HL-60 (cell line): ENCODE data around the gene NLRC5.

ENCODE experiments used
- CTCF ChIP-seq: IDR thresholded peaks from one replicate; pipeline ENCODE4 v1.5.1; 2011; ENCODE audit warnings: low read length, control low read depth, inconsistent platforms; ENCODE audit not compliant: insufficient read depth
- POLR2AphosphoS5 ChIP-seq: IDR thresholded peaks from 2 replicates; pipeline ENCODE4 v1.6.1; 2012; ENCODE audit warnings: low read depth

DNA sequence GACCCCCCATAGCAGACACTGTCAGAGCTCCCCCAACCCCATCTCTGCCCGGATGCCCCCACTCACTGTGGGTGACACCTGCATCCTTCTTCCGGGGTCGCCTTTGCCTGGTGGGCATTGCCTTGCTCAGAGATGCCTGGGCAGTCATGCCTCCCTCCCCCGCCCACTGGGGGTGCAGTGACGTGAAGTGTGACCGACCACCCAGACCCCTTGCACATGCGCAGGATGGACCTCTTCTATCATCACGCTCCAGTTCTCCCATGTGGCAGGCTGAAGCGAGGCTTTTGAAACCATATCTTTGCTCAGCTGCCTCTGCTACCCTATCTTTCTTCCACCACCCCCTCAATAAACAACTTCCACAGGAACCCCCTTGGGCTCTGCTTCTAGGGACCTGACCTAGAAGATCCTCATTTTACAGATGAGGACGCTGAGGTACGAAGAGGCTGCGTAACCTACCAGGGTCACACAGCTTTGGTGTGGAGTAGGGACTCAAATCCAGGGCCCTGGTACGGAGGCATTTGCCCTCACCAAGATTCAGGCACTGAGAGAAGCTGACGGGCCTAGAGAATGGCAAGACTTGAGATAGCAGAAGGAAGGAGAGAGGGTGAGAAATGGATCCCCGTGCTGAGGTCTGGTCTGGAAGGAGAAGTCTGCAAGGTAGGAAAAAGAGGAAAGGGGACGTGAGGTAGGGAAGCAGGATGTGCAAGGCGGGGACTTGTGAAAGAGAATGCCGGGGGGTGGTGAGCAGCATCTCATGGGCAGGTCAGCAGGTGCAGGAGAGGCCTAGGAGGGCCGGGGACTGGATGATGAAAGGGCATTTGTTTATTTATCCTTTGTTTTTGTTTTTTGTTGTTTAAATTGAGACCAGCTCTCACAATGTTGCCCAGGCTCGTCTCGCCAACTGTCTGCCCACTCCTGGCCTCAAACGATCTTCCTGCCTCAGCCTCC lies 14.4 kb downstream of the NLRC5 start:
- TF ChIP-seq CTCF (no peak), POLR2AphosphoS5 (no peak)
